IMR-90 (cell line): ENCODE results near the gene MNT. TPM values are rescaled to one million over a fixed set of nuclear protein-coding genes. Genes with fewer than 3 reads are reported as not detected.

Experiments used
- ATAC-seq: fragments of 200-7000 bp; cut with Tn5 transposase; 2 replicates; pipeline ENCODE4 v1.9.1; 2020; ENCODE audit warnings: low read depth, mild to moderate bottlenecking, moderate library complexity
- BruUV-seq: library from RNA; stranded (reverse); fragments of 400-500 nt; replicated peaks from 2 replicates; lab custom pipeline; 2021; lab: Mats Ljungman, UMichigan
- CTCF ChIA-PET: fragments of 300-600 bp; formaldehyde crosslinking; extraction: SDS; loops from one replicate; lab custom pipeline; 2021; ENCODE audit warnings: antibody characterized with exemption; lab: Yijun Ruan, JAX
- POLR2A ChIA-PET: fragments of 300-600 bp; sonication (Branson Sonifier 250); formaldehyde crosslinking; loops from one replicate; lab custom pipeline; 2022; ENCODE audit warnings: antibody characterized with exemption; ENCODE audit not compliant: unreplicated experiment; lab: Charles Lee
- DNase-seq: peaks from one replicate; pipeline ENCODE4 v3.0.0; 2013
- H2AFZ ChIP-seq: replicated peaks from 2 replicates; pipeline ENCODE3; 2013; ENCODE audit warnings: low read length, mild to moderate bottlenecking; ENCODE audit not compliant: poor library complexity
- H2AK5ac ChIP-seq: 2 replicates; pipeline ENCODE4 v1.6.1; 2013; ENCODE audit warnings: low read depth, low read length, inconsistent platforms
- H2AK9ac ChIP-seq: replicated peaks from 2 replicates; pipeline ENCODE3; 2013; ENCODE audit warnings: mild to moderate bottlenecking, low read depth, low read length, moderate library complexity; ENCODE audit not compliant: poor library complexity
- H2BK120ac ChIP-seq: 2 replicates; pipeline ENCODE4 v1.6.1; 2013; ENCODE audit warnings: low read depth, low read length, inconsistent platforms
- H2BK15ac ChIP-seq: 3 replicates; pipeline ENCODE4 v1.6.1; 2013; ENCODE audit warnings: low read depth, low read length, inconsistent platforms
- H2BK20ac ChIP-seq: 2 replicates; pipeline ENCODE4 v1.6.1; 2013; ENCODE audit warnings: low read depth, mild to moderate bottlenecking, inconsistent platforms, low read length, moderate library complexity
- H2BK5ac ChIP-seq: 2 replicates; pipeline ENCODE4 v1.6.1; 2013; ENCODE audit warnings: mild to moderate bottlenecking, low read depth, low read length, inconsistent platforms; ENCODE audit not compliant: poor library complexity, severe bottlenecking
- H3K14ac ChIP-seq: replicated peaks from 2 replicates; pipeline ENCODE4 v1.6.1; 2013; ENCODE audit warnings: low read depth, low read length, inconsistent platforms
- H3K18ac ChIP-seq: 2 replicates; pipeline ENCODE4 v1.6.1; 2013; ENCODE audit warnings: low read depth, low read length, control low read depth
- H3K23ac ChIP-seq: 2 replicates; pipeline ENCODE4 v1.6.1; 2013; ENCODE audit warnings: low read depth, low read length, inconsistent platforms
- H3K27ac ChIP-seq: 2 replicates; pipeline ENCODE4 v1.5.1; 2013; ENCODE audit warnings: mild to moderate bottlenecking, control low read depth, low read length; ENCODE audit not compliant: insufficient read depth
- H3K27me3 ChIP-seq: 2 replicates; pipeline ENCODE4 v1.6.1; 2013; ENCODE audit warnings: low read length; ENCODE audit not compliant: control insufficient read depth, insufficient read depth
- H3K36me3 ChIP-seq: 2 replicates; pipeline ENCODE4 v1.6.1; 2013; ENCODE audit warnings: low read length, mixed read lengths; ENCODE audit not compliant: control insufficient read depth, insufficient read depth
- H3K4ac ChIP-seq: 2 replicates; pipeline ENCODE4 v1.6.1; 2013; ENCODE audit warnings: low read depth, low read length, inconsistent platforms
- H3K4me1 ChIP-seq: 2 replicates; pipeline ENCODE4 v1.6.1; 2013; ENCODE audit warnings: low read length, mixed read lengths; ENCODE audit not compliant: control insufficient read depth, insufficient read depth
- H3K4me2 ChIP-seq: 2 replicates; pipeline ENCODE4 v1.6.1; 2013; ENCODE audit warnings: low read depth, mild to moderate bottlenecking, control low read depth, low read length, moderate library complexity
- H3K4me3 ChIP-seq: 2 replicates; pipeline ENCODE4 v1.5.1; 2013; ENCODE audit warnings: low read depth, mild to moderate bottlenecking, control low read depth, low read length, moderate library complexity; ENCODE audit not compliant: insufficient read depth
- H3K56ac ChIP-seq: 2 replicates; pipeline ENCODE4 v1.6.1; 2013; ENCODE audit warnings: low read length, inconsistent platforms; ENCODE audit not compliant: insufficient read depth; ENCODE audit errors: extremely low read depth
- H3K79me1 ChIP-seq, 2 experiments: 2 replicates each; pipeline ENCODE4 v1.6.1; 2013; ENCODE audit warnings: low read length in 2 of 2, inconsistent platforms in 1 of 2, low read depth in 1 of 2
- H3K9ac ChIP-seq: 2 replicates; pipeline ENCODE4 v1.6.1; 2013; ENCODE audit warnings: low read depth, low read length, control low read depth
- H3K9me1 ChIP-seq: 2 replicates; pipeline ENCODE4 v1.6.1; 2013; ENCODE audit warnings: low read length, inconsistent platforms; ENCODE audit not compliant: insufficient read depth
- H3K9me3 ChIP-seq: 2 replicates; pipeline ENCODE4 v1.6.1; 2013; ENCODE audit warnings: low read length; ENCODE audit not compliant: control insufficient read depth, insufficient read depth
- H4K20me1 ChIP-seq: 2 replicates; pipeline ENCODE4 v1.6.1; 2013; ENCODE audit warnings: low read length, inconsistent platforms; ENCODE audit not compliant: insufficient read depth
- H4K5ac ChIP-seq: 2 replicates; pipeline ENCODE4 v1.6.1; 2013; ENCODE audit warnings: mild to moderate bottlenecking, low read depth, low read length, control low read depth
- H4K8ac ChIP-seq, 2 experiments: 2 replicates each; pipeline ENCODE4 v1.6.1; 2013; ENCODE audit warnings: low read depth in 2 of 2, low read length in 2 of 2, control low read depth in 1 of 2, inconsistent platforms in 1 of 2
- H4K91ac ChIP-seq: 2 replicates; pipeline ENCODE4 v1.6.1; 2013; ENCODE audit warnings: low read depth, low read length, inconsistent platforms; ENCODE audit not compliant: insufficient read depth
- WGBS, 2 experiments: methylation state at CpG; one replicate each; pipeline versions ENCODE4 v1.1.5 to v1.1.7; 2013; ENCODE audit warnings: missing lambda C conversion rate in 2 of 2; ENCODE audit not compliant: insufficient read length in 1 of 2; ENCODE audit errors: extremely low coverage in 2 of 2; 5-methylcytosine and 5-hydroxymethylcytosine counted together
- dilution Hi-C: fragments of 300-500 bp; cut with HindIII; formaldehyde crosslinking; loops from one replicate; pipeline ENCODE4 v1.14.3; 2018; ENCODE audit warnings: low sequenced_read_pairs; ENCODE audit not compliant: unreplicated experiment
- in situ Hi-C: fragments of 300-500 bp; cut with MboI; formaldehyde crosslinking; loops from 3 replicates; pipeline ENCODE4 v1.14.3; 2019; ENCODE audit warnings: low sequenced_read_pairs, inconsistent platforms, mixed read lengths
- intact Hi-C: fragments of 100-400 bp; cut with micrococcal nuclease; formaldehyde crosslinking; loops from 2 replicates; pipeline ENCODE4 v1.10.0; 2022
- polyA plus RNA-seq, 3 experiments: library from polyadenylated mRNA; depleted of rRNA; stranded (reverse); fragments of >200 nt; gene quantifications; 2 replicates each; pipeline ENCODE4 v1.2.3, GENCODE V29; 2012; ENCODE audit warnings: low replicate concordance in 1 of 3
- total RNA-seq: library from RNA; depleted of rRNA; stranded (reverse); fragments of >200 nt; gene quantifications from 2 replicates; pipeline ENCODE4 v1.2.3, GENCODE V29; 2012
- TF ChIP-seq, protein P1 (sequence below): conservative IDR thresholded peaks from 2 replicates; pipeline ENCODE4 v1.5.1; 2012; ENCODE audit warnings: mild to moderate bottlenecking, low read depth, low read length, improper control_type of control experiment

The MNT gene
- total and polyA plus RNA-seq, 2 of the 4 experiments (the other 2 are of a cell fraction): 1.4 to 8.3 TPM

GRCh38 chr17:2373179-2373578 is 27.7 kb downstream of the MNT start:
- Histone ChIP-seq H4K5ac (no peak overlapping the region), H2AK9ac (no peak overlapping the region), H3K27ac (no peak overlapping the region), H3K9me3 (no peaks in the 10 kb centered on the region), H3K36me3 (peaks cover 43% of the 10 kb centered on the region), H2BK20ac (no peak overlapping the region), H3K4me1 (no peaks in the 10 kb centered on the region), H2BK5ac (no peak overlapping the region), H4K20me1 (no peaks in the 10 kb centered on the region; the same call in 1 of the 2 replicates), H2BK15ac (no peak overlapping the region), H3K18ac (no peak overlapping the region), H3K23ac (no peak overlapping the region), H3K9me1 (0 out of 2 replicates have a peak, but pooled peaks cover 3% of the 10 kb centered on the region), H3K4me2 (no peak overlapping the region), H3K4ac (no peak overlapping the region), H3K27me3 (no peaks in the 10 kb centered on the region), H2AFZ (no peak overlapping the region), H4K91ac (no peak overlapping the region), H3K9ac (no peak overlapping the region), H3K79me1 (no peaks in the 10 kb centered on the region), H2AK5ac (no peak overlapping the region), H3K4me3 (no peak overlapping the region), H4K8ac (no peak overlapping the region), H3K14ac (no peak overlapping the region), H2BK120ac (no peak overlapping the region), H3K56ac (no peak overlapping the region)
- no TSS peak for BruUV-seq
- CTCF ChIA-PET: no interaction called here
- intact Hi-C loops: no loop called here
- TF ChIP-seq, protein P1, sequence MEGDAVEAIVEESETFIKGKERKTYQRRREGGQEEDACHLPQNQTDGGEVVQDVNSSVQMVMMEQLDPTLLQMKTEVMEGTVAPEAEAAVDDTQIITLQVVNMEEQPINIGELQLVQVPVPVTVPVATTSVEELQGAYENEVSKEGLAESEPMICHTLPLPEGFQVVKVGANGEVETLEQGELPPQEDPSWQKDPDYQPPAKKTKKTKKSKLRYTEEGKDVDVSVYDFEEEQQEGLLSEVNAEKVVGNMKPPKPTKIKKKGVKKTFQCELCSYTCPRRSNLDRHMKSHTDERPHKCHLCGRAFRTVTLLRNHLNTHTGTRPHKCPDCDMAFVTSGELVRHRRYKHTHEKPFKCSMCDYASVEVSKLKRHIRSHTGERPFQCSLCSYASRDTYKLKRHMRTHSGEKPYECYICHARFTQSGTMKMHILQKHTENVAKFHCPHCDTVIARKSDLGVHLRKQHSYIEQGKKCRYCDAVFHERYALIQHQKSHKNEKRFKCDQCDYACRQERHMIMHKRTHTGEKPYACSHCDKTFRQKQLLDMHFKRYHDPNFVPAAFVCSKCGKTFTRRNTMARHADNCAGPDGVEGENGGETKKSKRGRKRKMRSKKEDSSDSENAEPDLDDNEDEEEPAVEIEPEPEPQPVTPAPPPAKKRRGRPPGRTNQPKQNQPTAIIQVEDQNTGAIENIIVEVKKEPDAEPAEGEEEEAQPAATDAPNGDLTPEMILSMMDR: no peak
- in situ Hi-C loops: no loop called here
- ATAC-seq (no peak), DNase-seq (no peak)
- POLR2A ChIA-PET: no interaction called here
- dilution Hi-C loops: no loop called here
- WGBS, 2 experiments: 93% methylated on average over 9 of the region's 18 CpGs; no CpG with 5 or more reads in 1 of the 2 experiments
